Activated gamma-delta T cell (primary cell): ENCODE data around the gene ZNF736.
A peak's percentile ranks its signal among the peaks of the same experiment; 100 is the strongest.
"Not testable (repeated sequence)": the region's sequence is repeated elsewhere in the genome, so short reads cannot be mapped to it uniquely, and the experiment has no call there.

Experiments
- DNase-seq: peaks from one replicate; lab custom pipeline; 2025; lab: John Stamatoyannopoulos, UW
- total RNA-seq, 2 donors: gene quantifications; one replicate each; lab custom pipeline; 2026; lab: John Stamatoyannopoulos, UW

Gene ZNF736
- total RNA-seq, result 54.9 to 75.4 reads per million in 2 donors

GRCh38 chr7:64313740-64314491 lies at the start of gene ZNF736:
Gene ZNF736 (plus strand): TSS chr7:64313961. CDS start chr7:64314151, 190 bp downstream.
- DNase-seq, result peak; percentile 39

- no peak for DNase-seq
Observed at GRCh38 chr7:64266341-64266919, 47.3 kb upstream of the ZNF736 start.

GRCh38 chr7:64277630-64278029 lies 36.1 kb upstream of the ZNF736 start:
- DNase-seq, result no peak

GRCh38 chr7:64294701-64295420 lies 18.9 kb upstream of the ZNF736 start:
- no peak for DNase-seq

GRCh38 chr7:64297418-64297817 lies 16.3 kb upstream of the ZNF736 start:
- DNase-seq, result not testable (repeated sequence)

- no peak for DNase-seq
Observed at GRCh38 chr7:64300641-64301405, 12.9 kb upstream of the ZNF736 start.

GRCh38 chr7:64307254-64308015 lies 6.3 kb upstream of the ZNF736 start:
- peak; percentile 70 for DNase-seq

- DNase-seq, result no peak
Observed at GRCh38 chr7:64308016-64308270, 5.8 kb upstream of the ZNF736 start.

- DNase-seq, result no peak
Observed at GRCh38 chr7:64310426-64310825, 3.3 kb upstream of the ZNF736 start.

- DNase-seq, result no peak
Observed at GRCh38 chr7:64312826-64313225, 935 bp upstream of the ZNF736 start.

- no peak for DNase-seq
Observed at GRCh38 chr7:64314566-64314965, 805 bp downstream of the ZNF736 start.

GRCh38 chr7:64316031-64316742 lies 2.4 kb downstream of the ZNF736 start:
- not testable (repeated sequence) for DNase-seq

- no peak for DNase-seq
Observed at GRCh38 chr7:64320547-64321513, 7.1 kb downstream of the ZNF736 start.

GRCh38 chr7:64324166-64324565 lies 10.4 kb downstream of the ZNF736 start:
- DNase-seq, result not testable (repeated sequence)

GRCh38 chr7:64348713-64349210 lies 35.0 kb downstream of the ZNF736 start:
- DNase-seq, result not testable (repeated sequence)

- DNase-seq, result no peak
Observed at GRCh38 chr7:64359543-64359942, 45.8 kb downstream of the ZNF736 start.

- DNase-seq, result no peak
Observed at GRCh38 chr7:64371116-64371515, 57.4 kb downstream of the ZNF736 start.

GRCh38 chr7:64373017-64373416 lies 59.3 kb downstream of the ZNF736 start:
- DNase-seq, result no peak

GRCh38 chr7:64400401-64400800 lies 86.6 kb downstream of the ZNF736 start:
- no peak for DNase-seq
